Endodermal cell (in vitro differentiated cells): Measurements from ENCODE around the gene SMAD7. TPM values are rescaled to one million over a fixed set of nuclear protein-coding genes. Genes with fewer than 3 reads are reported as not detected.

ENCODE experiments used
- DNase-seq: peaks from one replicate; pipeline ENCODE4 v3.0.0-alpha.2; 2017
- H3K27ac ChIP-seq: 2 replicates; pipeline ENCODE4 v1.5.1; 2013; ENCODE audit warnings: mild to moderate bottlenecking, low read depth, low read length, moderate library complexity
- H3K27me3 ChIP-seq: 2 replicates; pipeline ENCODE4 v1.6.1; 2013; ENCODE audit warnings: mild to moderate bottlenecking, low read length, moderate library complexity; ENCODE audit not compliant: insufficient read depth, control insufficient read depth, poor library complexity, severe bottlenecking
- H3K36me3 ChIP-seq: 2 replicates; pipeline ENCODE4 v1.7.0; 2013; ENCODE audit warnings: mild to moderate bottlenecking, low read length, moderate library complexity; ENCODE audit not compliant: control insufficient read depth, insufficient read depth
- H3K4me1 ChIP-seq: one replicate; pipeline ENCODE4 v1.7.0; 2013; ENCODE audit warnings: low read length; ENCODE audit not compliant: control insufficient read depth, insufficient read depth
- H3K4me3 ChIP-seq: 2 replicates; pipeline ENCODE4 v1.5.1; 2013; ENCODE audit warnings: mild to moderate bottlenecking, low read length, moderate library complexity
- H3K9ac ChIP-seq: 2 replicates; pipeline ENCODE4 v1.6.1; 2013; ENCODE audit warnings: mild to moderate bottlenecking, low read length, moderate library complexity; ENCODE audit not compliant: poor library complexity, severe bottlenecking; ENCODE audit errors: extremely low read depth
- H3K9me3 ChIP-seq: 2 replicates; pipeline ENCODE4 v1.6.1; 2013; ENCODE audit warnings: mild to moderate bottlenecking, low read length, moderate library complexity; ENCODE audit not compliant: control insufficient read depth
- H3K27ac Mint-ChIP-seq: 2 replicates; pipeline ENCODE4 v1.8.0; 2020; ENCODE audit warnings: mixed read lengths
- H3K27me3 Mint-ChIP-seq: 2 replicates; pipeline ENCODE4 v1.8.0; 2021; ENCODE audit warnings: mild to moderate bottlenecking, mixed read lengths; ENCODE audit not compliant: insufficient read depth
- H3K36me3 Mint-ChIP-seq: 2 replicates; pipeline ENCODE4 v1.8.0; 2020; ENCODE audit warnings: low read depth, mixed read lengths
- H3K4me1 Mint-ChIP-seq: 2 replicates; pipeline ENCODE4 v1.8.0; 2020; ENCODE audit warnings: mixed read lengths
- H3K4me3 Mint-ChIP-seq: 2 replicates; pipeline ENCODE4 v1.8.0; 2020; ENCODE audit warnings: mild to moderate bottlenecking, moderate library complexity, mixed read lengths
- H3K9me3 Mint-ChIP-seq: 2 replicates; pipeline ENCODE4 v1.8.0; 2020; ENCODE audit warnings: mild to moderate bottlenecking, mixed read lengths
- CTCF ChIP-seq: fragments of 200-600 bp; sonication (generic); conservative IDR thresholded peaks from 2 replicates; pipeline ENCODE4 v1.5.0; 2021; ENCODE audit warnings: antibody characterized with exemption, mild to moderate bottlenecking
- WGBS, 2 experiments: methylation state at CpG; one replicate each; pipeline versions ENCODE4 v1.1.5 to v1.1.7; 2013; ENCODE audit warnings: missing lambda C conversion rate in 2 of 2, mixed read lengths in 1 of 2; ENCODE audit not compliant: insufficient coverage in 1 of 2, insufficient read length in 1 of 2; 5-methylcytosine and 5-hydroxymethylcytosine counted together
- total RNA-seq, 2 donors: library from RNA; stranded (reverse); fragmentation: NEBNext Ultra II Directional in 1 of 2; extraction: Animal tissue kit (Norgen Biotek cat#: 25700) in 1 of 2; gene quantifications; 2 replicates in 1 of 2; 3 replicates in 1 of 2; pipeline ENCODE4 v1.2.1, GENCODE V29; 2021

Gene SMAD7
- total RNA-seq, 2 donors from 2014 or later: 52.4 to 67.4 TPM

- H3K4me3 Mint-ChIP-seq: no peak overlapping the region
- peak overlapping the region; percentile 4 for H3K27ac Mint-ChIP-seq
- no peaks in the 10 kb centered on the region for H3K27me3 Mint-ChIP-seq
Measured at GRCh38 chr18:48982266-48982665, 31.5 kb upstream of the SMAD7 start.

GRCh38 chr18:48979944-48980890, 29.5 kb upstream of the SMAD7 start:
- Mint-ChIP-seq H3K4me1 (peaks cover 31% of the 10 kb centered on the region), H3K36me3 (no peaks in the 10 kb centered on the region), H3K9me3 (no peaks in the 10 kb centered on the region), H3K4me3 (no peak overlapping the region), H3K27me3 (no peaks in the 10 kb centered on the region), H3K27ac (no peak overlapping the region)
- no peak overlapping the region for H3K4me3 ChIP-seq
- H3K27me3 ChIP-seq: no peaks in the 10 kb centered on the region
- H3K9me3 ChIP-seq: no peaks in the 10 kb centered on the region
- no peak for DNase-seq
- H3K9ac ChIP-seq: no peak overlapping the region
- no peak for TF ChIP-seq CTCF
- H3K4me1 ChIP-seq: no peaks in the 10 kb centered on the region
- no peak overlapping the region for H3K27ac ChIP-seq
- WGBS, 2 experiments: 85 to 86% methylated on average over 9 to 11 of the region's 11 CpGs
- H3K36me3 ChIP-seq: no peaks in the 10 kb centered on the region

More at GRCh38 chr18:48982266-48982665, 31.5 kb upstream of the SMAD7 start:
- Histone ChIP-seq H3K27ac (no peak overlapping the region), H3K9ac (no peak overlapping the region), H3K4me3 (no peak overlapping the region), H3K36me3 (no peaks in the 10 kb centered on the region), H3K9me3 (no peaks in the 10 kb centered on the region), H3K27me3 (no peaks in the 10 kb centered on the region), H3K4me1 (peaks cover under 1% of the 10 kb centered on the region)
- Mint-ChIP-seq H3K36me3 (no peaks in the 10 kb centered on the region), H3K9me3 (no peaks in the 10 kb centered on the region), H3K4me1 (peaks cover 26% of the 10 kb centered on the region)
- DNase-seq: peak; percentile 54
- WGBS, 2 experiments: 83 to 90% methylated on average over 3 to 7 of the region's 7 CpGs
- no peak for TF ChIP-seq CTCF

- Histone ChIP-seq H3K4me3 (no peak overlapping the region), H3K27me3 (no peaks in the 10 kb centered on the region), H3K9ac (no peak overlapping the region), H3K9me3 (no peaks in the 10 kb centered on the region), H3K36me3 (no peaks in the 10 kb centered on the region), H3K27ac (no peak overlapping the region), H3K4me1 (peaks cover 5% of the 10 kb centered on the region)
- Mint-ChIP-seq H3K36me3 (no peaks in the 10 kb centered on the region), H3K27me3 (no peaks in the 10 kb centered on the region), H3K4me1 (peaks cover 35% of the 10 kb centered on the region), H3K4me3 (no peak overlapping the region), H3K27ac (peak overlapping the region; percentile 23), H3K9me3 (no peaks in the 10 kb centered on the region)
- DNase-seq: no peak
- TF ChIP-seq CTCF: no peak
- WGBS, 2 experiments: 92 to 95% methylated on average over 7 to 9 of the region's 9 CpGs
Measured at GRCh38 chr18:48977914-48978313, 27.1 kb upstream of the SMAD7 start.
